GM21529 (cell line): ENCODE results near the gene ADAMTS16.

Experiments
- ATAC-seq: cut with Tn5 transposase; IDR thresholded peaks from one replicate; pipeline ENCODE4 v1.9.1; 2021; ENCODE audit not compliant: unreplicated experiment

ADAMTS16 gene

GRCh38 chr5:5308319-5308718 lies 168.2 kb downstream of the ADAMTS16 start:
- no peak for ATAC-seq

- ATAC-seq: no peak
These were observed 169.5 kb downstream of the ADAMTS16 start for GRCh38 chr5:5309645-5310044.

- no peak for ATAC-seq
These were observed 173.0 kb downstream of the ADAMTS16 start for GRCh38 chr5:5313101-5313635.

- no peak for ATAC-seq
These were observed 174.0 kb downstream of the ADAMTS16 start for GRCh38 chr5:5314166-5314565.

GRCh38 chr5:5314626-5315025 lies 174.5 kb downstream of the ADAMTS16 start:
- no peak for ATAC-seq

GRCh38 chr5:5315068-5315980 lies 175.2 kb downstream of the ADAMTS16 start:
- ATAC-seq: no peak

GRCh38 chr5:5316334-5316733 lies 176.2 kb downstream of the ADAMTS16 start:
- no peak for ATAC-seq

GRCh38 chr5:5317976-5318375 lies 177.8 kb downstream of the ADAMTS16 start:
- ATAC-seq: no peak

- no peak for ATAC-seq
These were observed 178.5 kb downstream of the ADAMTS16 start for GRCh38 chr5:5318426-5319190.

GRCh38 chr5:5320062-5320805 lies 180.1 kb downstream of the ADAMTS16 start:
- ATAC-seq: no peak

- ATAC-seq: no peak
These were observed 181.0 kb downstream of the ADAMTS16 start for GRCh38 chr5:5321137-5321536.

- no peak for ATAC-seq
These were observed 183.4 kb downstream of the ADAMTS16 start for GRCh38 chr5:5323551-5323950.

GRCh38 chr5:5326115-5326758 lies 186.1 kb downstream of the ADAMTS16 start:
- ATAC-seq: no peak

GRCh38 chr5:5327126-5327525 lies 187.0 kb downstream of the ADAMTS16 start:
- no peak for ATAC-seq

- no peak for ATAC-seq
These were observed 190.8 kb downstream of the ADAMTS16 start for GRCh38 chr5:5330728-5331452.

GRCh38 chr5:5331848-5332247 lies 191.7 kb downstream of the ADAMTS16 start:
- no peak for ATAC-seq

GRCh38 chr5:5332287-5332686 lies 192.2 kb downstream of the ADAMTS16 start:
- ATAC-seq: no peak

- no peak for ATAC-seq
These were observed 195.0 kb downstream of the ADAMTS16 start for GRCh38 chr5:5335107-5335506.

- no peak for ATAC-seq
These were observed 195.7 kb downstream of the ADAMTS16 start for GRCh38 chr5:5335700-5336264.

- no peak for ATAC-seq
These were observed 199.1 kb downstream of the ADAMTS16 start for GRCh38 chr5:5339257-5339656.
